Activated B cell treated with CpG ODN at 0.5 μM for 24 hours (primary cell): ENCODE results near the gene GJA3. TPM values are rescaled to one million over a fixed set of nuclear protein-coding genes. Genes with fewer than 3 reads are reported as not detected.

Experiments used
- ATAC-seq: fragments of 200-7000 bp; cut with Tn5 transposase; one replicate; pipeline ENCODE4 v1.10.0; 2021; ENCODE audit warnings: low read depth, mild to moderate bottlenecking, moderate library complexity
- CTCF ChIA-PET: fragments of 350-600 bp; sonication (Branson Sonifier 250); formaldehyde crosslinking; loops from one replicate; lab custom pipeline; 2021; ENCODE audit warnings: antibody characterized with exemption; lab: Charles Lee
- POLR2A ChIA-PET: fragments of 350-600 bp; sonication (Branson Sonifier 250); formaldehyde crosslinking; loops from one replicate; lab custom pipeline; 2021; ENCODE audit warnings: antibody characterized with exemption; lab: Charles Lee
- DNase-seq: peaks from one replicate; pipeline ENCODE4 v3.0.0; 2022
- H3K27ac Mint-ChIP-seq: one replicate; pipeline ENCODE4 v1.8.0; 2020; ENCODE audit warnings: mixed read lengths
- H3K27me3 Mint-ChIP-seq: one replicate; pipeline ENCODE4 v1.8.0; 2021; ENCODE audit warnings: mixed read lengths
- H3K36me3 Mint-ChIP-seq: one replicate; pipeline ENCODE4 v1.8.0; 2021; ENCODE audit warnings: low read depth, mixed read lengths
- H3K4me1 Mint-ChIP-seq: one replicate; pipeline ENCODE4 v1.8.0; 2021; ENCODE audit warnings: mixed read lengths
- H3K4me3 Mint-ChIP-seq: one replicate; pipeline ENCODE4 v1.8.0; 2020; ENCODE audit warnings: mild to moderate bottlenecking, mixed read lengths
- H3K9me3 Mint-ChIP-seq: one replicate; pipeline ENCODE4 v1.8.0; 2020; ENCODE audit warnings: mixed read lengths
- intact Hi-C: fragments of 100-400 bp; cut with micrococcal nuclease; formaldehyde crosslinking; loops from one replicate; pipeline ENCODE4 v1.15.1; 2024
- total RNA-seq: library from RNA; stranded (reverse); gene quantifications from 2 replicates; pipeline ENCODE4 v1.2.3, GENCODE V29; 2022
- TF ChIP-seq, protein P1 (sequence below): fragments of 200-600 bp; IDR thresholded peaks from one replicate; pipeline ENCODE4 v1.8.0; 2022; ENCODE audit warnings: antibody characterized with exemption, mild to moderate bottlenecking

The GJA3 gene
- total RNA-seq, 1 donor from 2014 or later: 0.09 TPM

- Mint-ChIP-seq H3K4me1 (peaks cover 2% of the 10 kb centered on the region), H3K27ac (no peak overlapping the region), H3K27me3 (peaks cover 23% of the 10 kb centered on the region), H3K4me3 (no peak overlapping the region), H3K9me3 (no peaks in the 10 kb centered on the region), H3K36me3 (no peaks in the 10 kb centered on the region)
- intact Hi-C loops: no loop called here
- CTCF ChIA-PET: interaction anchor here (1.6 kb wide), 1 partner anchor 12 kb away, joined by 6 read pairs; no protein-coding TSS in a partner anchor
- TF ChIP-seq, protein P1, sequence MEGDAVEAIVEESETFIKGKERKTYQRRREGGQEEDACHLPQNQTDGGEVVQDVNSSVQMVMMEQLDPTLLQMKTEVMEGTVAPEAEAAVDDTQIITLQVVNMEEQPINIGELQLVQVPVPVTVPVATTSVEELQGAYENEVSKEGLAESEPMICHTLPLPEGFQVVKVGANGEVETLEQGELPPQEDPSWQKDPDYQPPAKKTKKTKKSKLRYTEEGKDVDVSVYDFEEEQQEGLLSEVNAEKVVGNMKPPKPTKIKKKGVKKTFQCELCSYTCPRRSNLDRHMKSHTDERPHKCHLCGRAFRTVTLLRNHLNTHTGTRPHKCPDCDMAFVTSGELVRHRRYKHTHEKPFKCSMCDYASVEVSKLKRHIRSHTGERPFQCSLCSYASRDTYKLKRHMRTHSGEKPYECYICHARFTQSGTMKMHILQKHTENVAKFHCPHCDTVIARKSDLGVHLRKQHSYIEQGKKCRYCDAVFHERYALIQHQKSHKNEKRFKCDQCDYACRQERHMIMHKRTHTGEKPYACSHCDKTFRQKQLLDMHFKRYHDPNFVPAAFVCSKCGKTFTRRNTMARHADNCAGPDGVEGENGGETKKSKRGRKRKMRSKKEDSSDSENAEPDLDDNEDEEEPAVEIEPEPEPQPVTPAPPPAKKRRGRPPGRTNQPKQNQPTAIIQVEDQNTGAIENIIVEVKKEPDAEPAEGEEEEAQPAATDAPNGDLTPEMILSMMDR: no peak
- DNase-seq: no peak
- POLR2A ChIA-PET: no interaction called here
- ATAC-seq: no peak
These were observed 24.7 kb upstream of the GJA3 start for GRCh38 chr13:20185366-20186056.

DNA sequence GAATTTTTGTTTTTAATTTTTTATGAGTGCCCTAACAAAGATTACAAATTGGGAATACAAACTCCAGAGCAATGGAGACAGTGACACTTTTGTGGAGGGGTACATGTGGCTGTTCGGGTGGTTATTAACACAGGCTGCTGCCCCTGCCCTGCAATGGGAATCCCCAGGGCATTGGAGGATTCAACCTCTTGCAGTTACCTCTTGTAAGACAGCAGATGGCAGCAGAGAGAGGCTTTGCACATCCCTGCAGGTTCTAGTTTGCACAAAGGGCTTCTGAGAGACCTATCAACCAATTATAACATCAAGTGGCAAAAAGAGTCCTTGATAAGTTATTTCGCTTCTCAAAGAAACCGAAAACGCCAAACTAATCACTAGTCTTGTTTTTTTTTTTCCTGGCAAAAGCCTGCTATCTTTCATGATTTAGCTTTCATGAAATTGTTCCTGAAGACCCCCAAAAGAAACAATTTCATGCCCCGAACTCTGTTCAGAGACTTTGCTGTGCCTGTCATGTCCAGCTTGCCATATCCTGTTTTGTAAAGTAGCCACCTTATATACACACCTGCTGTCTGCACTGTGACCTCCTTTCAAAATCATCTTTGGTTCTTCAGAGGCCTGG, 21.5 kb upstream of the GJA3 start:
- TF ChIP-seq, protein P1: peak; percentile 42
- ChIA-PET CTCF (interaction anchor here (0.9 to 1.0 kb wide), 2 partner anchors 13 kb away, joined by 3 read pairs; no protein-coding TSS in a partner anchor), POLR2A (interaction anchor here (0.6 kb wide), 1 partner anchor 291 kb away, joined by 3 read pairs; no protein-coding TSS in a partner anchor)
- Mint-ChIP-seq H3K9me3 (no peaks in the 10 kb centered on the region), H3K27me3 (peaks cover 44% of the 10 kb centered on the region), H3K4me1 (peaks cover 2% of the 10 kb centered on the region), H3K27ac (no peak overlapping the region), H3K36me3 (no peaks in the 10 kb centered on the region), H3K4me3 (no peak overlapping the region)
- DNase-seq (no peak), ATAC-seq (peak; percentile 100)
- intact Hi-C loops: loop anchor here (1.0 to 5.0 kb wide), 4 partner anchors 9 to 742 kb away; no protein-coding TSS in a partner anchor

DNA sequence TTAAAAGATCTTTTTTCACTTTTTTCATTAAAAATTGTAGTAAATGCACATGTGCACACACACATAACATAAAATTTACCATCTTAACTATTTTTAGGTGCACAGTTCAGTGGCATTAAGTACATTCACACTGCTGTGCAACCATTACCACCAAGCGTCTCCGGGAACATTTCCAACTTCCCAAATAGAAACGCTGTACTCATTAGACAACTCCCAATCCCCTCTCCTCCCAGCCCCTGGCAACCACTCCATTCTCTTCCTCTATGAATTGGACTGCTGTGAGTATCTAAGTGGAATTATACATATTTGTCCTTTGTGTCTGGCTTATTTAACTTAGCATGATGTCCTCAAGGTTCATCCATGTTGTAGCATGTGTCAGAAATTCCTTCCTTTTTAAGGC, 20.3 kb upstream of the GJA3 start:
- H3K27me3 Mint-ChIP-seq: peaks cover 53% of the 10 kb centered on the region
- H3K27ac Mint-ChIP-seq: no peak overlapping the region
- TF ChIP-seq, protein P1: no peak
- H3K36me3 Mint-ChIP-seq: no peaks in the 10 kb centered on the region
- ATAC-seq (no peak), DNase-seq (no peak)
- H3K4me3 Mint-ChIP-seq: no peak overlapping the region
- CTCF ChIA-PET: interaction anchor here (0.9 kb wide), 1 partner anchor 12 kb away, joined by 3 read pairs; no protein-coding TSS in a partner anchor
- intact Hi-C loops: loop anchor here (5.0 kb wide), 1 partner anchor 646 kb away; no protein-coding TSS in a partner anchor
- peaks cover 2% of the 10 kb centered on the region for H3K4me1 Mint-ChIP-seq
- no peaks in the 10 kb centered on the region for H3K9me3 Mint-ChIP-seq
- POLR2A ChIA-PET: no interaction called here

- H3K4me3 Mint-ChIP-seq: no peak overlapping the region
- CTCF ChIA-PET: interaction anchor here (1.2 kb wide), 1 partner anchor 13 kb away, joined by 4 read pairs; no protein-coding TSS in a partner anchor
- no peaks in the 10 kb centered on the region for H3K9me3 Mint-ChIP-seq
- H3K27me3 Mint-ChIP-seq: peaks cover 71% of the 10 kb centered on the region
- intact Hi-C loops: no loop called here
- no peak for DNase-seq
- POLR2A ChIA-PET: interaction anchor here (0.6 kb wide), 1 partner anchor 8 kb away, joined by 9 read pairs; no protein-coding TSS in a partner anchor
- ATAC-seq: no peak
- TF ChIP-seq, protein P1: no peak
- no peaks in the 10 kb centered on the region for H3K36me3 Mint-ChIP-seq
- H3K4me1 Mint-ChIP-seq: peaks cover 15% of the 10 kb centered on the region
- no peak overlapping the region for H3K27ac Mint-ChIP-seq
These were observed 17.3 kb upstream of the GJA3 start for GRCh38 chr13:20178156-20178555.
